Natural killer cell (primary cell): ENCODE results near the gene USP24. TPM values are rescaled to one million over a fixed set of nuclear protein-coding genes. Genes with fewer than 3 reads are reported as not detected.
"Not testable (repeated sequence)": the region's sequence is repeated elsewhere in the genome, so short reads cannot be mapped to it uniquely, and the experiment has no call there.

ENCODE experiments used
- ATAC-seq, 3 donors: fragments of 150-1000 bp in 2 of 3; fragments of 200-7000 bp in 1 of 3; cut with Tn5 transposase; 1 replicate in 1 of 3; 2 replicates in 2 of 3; pipeline ENCODE4 v1.10.0; 2021; ENCODE audit warnings: mild to moderate bottlenecking in 2 of 3, moderate library complexity in 2 of 3
- DNase-seq, 2 donors: peaks; one replicate each; pipeline versions ENCODE4 v3.0.0 to v3.0.0-alpha.2; 2013 to 2021; ENCODE audit warnings: mixed read lengths in 1 of 2
- H3K27ac ChIP-seq: one replicate; pipeline ENCODE4 v1.5.1; 2013; ENCODE audit warnings: mild to moderate bottlenecking, low read length
- H3K27me3 ChIP-seq: one replicate; pipeline ENCODE4 v1.6.1; 2013; ENCODE audit warnings: low read length; ENCODE audit not compliant: control insufficient read depth, insufficient read depth
- H3K36me3 ChIP-seq: one replicate; pipeline ENCODE4 v1.6.1; 2013; ENCODE audit warnings: low read length; ENCODE audit not compliant: control insufficient read depth, insufficient read depth
- H3K4me1 ChIP-seq: one replicate; pipeline ENCODE4 v1.6.1; 2013; ENCODE audit warnings: low read length; ENCODE audit not compliant: control insufficient read depth, insufficient read depth
- H3K4me3 ChIP-seq: one replicate; pipeline ENCODE4 v1.5.1; 2013; ENCODE audit warnings: low read length
- H3K9me3 ChIP-seq: one replicate; pipeline ENCODE4 v1.6.1; 2013; ENCODE audit warnings: low read length; ENCODE audit not compliant: control insufficient read depth, insufficient read depth
- H3K27ac Mint-ChIP-seq, 2 donors: one replicate each; pipeline ENCODE4 v1.8.0; 2022; ENCODE audit warnings: mild to moderate bottlenecking in 2 of 2, mixed read lengths in 2 of 2, moderate library complexity in 1 of 2
- H3K27me3 Mint-ChIP-seq, 2 donors: one replicate each; pipeline ENCODE4 v1.8.0; 2022; ENCODE audit warnings: low read depth in 2 of 2, mixed read lengths in 2 of 2
- H3K36me3 Mint-ChIP-seq: one replicate; pipeline ENCODE4 v1.8.0; 2022; ENCODE audit warnings: mixed read lengths
- H3K4me1 Mint-ChIP-seq, 2 donors: one replicate each; pipeline ENCODE4 v1.8.0; 2022; ENCODE audit warnings: mixed read lengths in 2 of 2
- H3K4me3 Mint-ChIP-seq: one replicate; pipeline ENCODE4 v1.8.0; 2022; ENCODE audit warnings: mild to moderate bottlenecking, moderate library complexity, mixed read lengths
- H3K9me3 Mint-ChIP-seq, 2 donors: one replicate each; pipeline ENCODE4 v1.8.0; 2022; ENCODE audit warnings: mixed read lengths in 2 of 2
- CTCF ChIP-seq: fragments of 200-600 bp; IDR thresholded peaks from one replicate; pipeline ENCODE4 v1.8.0; 2022; ENCODE audit warnings: antibody characterized with exemption
- WGBS: methylation state at CpG from one replicate; pipeline ENCODE4 v1.1.7; 2013; ENCODE audit warnings: missing lambda C conversion rate; ENCODE audit not compliant: insufficient coverage; 5-methylcytosine and 5-hydroxymethylcytosine counted together
- intact Hi-C: fragments of 100-400 bp; cut with micrococcal nuclease; formaldehyde crosslinking; loops from one replicate; pipeline ENCODE4 v1.14.2; 2022
- total RNA-seq, 4 donors: library from RNA; stranded (reverse); fragments of 120-200 nt in 1 of 4; gene quantifications; one replicate each; pipeline versions ENCODE4 v1.2.3 to v1.2.4, GENCODE V29; 2013 to 2022

USP24 gene
- total RNA-seq, 3 donors from 2014 or later (not counting 1 experiment from before 2014, with no cell fraction given) = 155 TPM

GRCh38 chr1:55203064-55203463 lies 12.1 kb downstream of the USP24 start:
- peak in 1 of 3 donors; percentile 44 for ATAC-seq
- intact Hi-C loops = no loop called here
- H3K4me3 Mint-ChIP-seq = no peak overlapping the region

GRCh38 chr1:55200667-55201066 lies 14.5 kb downstream of the USP24 start:
- H3K4me3 Mint-ChIP-seq = peak overlapping the region; percentile 14
- peak overlapping the region; percentile 72 to 79 for H3K27ac Mint-ChIP-seq

More at GRCh38 chr1:55203064-55203463, 12.1 kb downstream of the USP24 start:
- WGBS = no CpG with 5 or more reads among the region's 2 CpGs
- Histone ChIP-seq H3K4me3 (no peak overlapping the region), H3K27me3 (no peaks in the 10 kb centered on the region), H3K27ac (no peak overlapping the region), H3K9me3 (no peaks in the 10 kb centered on the region), H3K36me3 (peaks cover 11% of the 10 kb centered on the region), H3K4me1 (peaks cover 9% of the 10 kb centered on the region)
- Mint-ChIP-seq H3K27me3 (no peaks in the 10 kb centered on the region), H3K27ac (peak overlapping the region; percentile 58 to 68), H3K9me3 (no peaks in the 10 kb centered on the region), H3K36me3 (no peaks in the 10 kb centered on the region), H3K4me1 (peaks cover 54 to 68% of the 10 kb centered on the region in 2 donors)
- DNase-seq = no peak
- TF ChIP-seq CTCF = no peak

GRCh38 chr1:55199735-55200134 lies 15.4 kb downstream of the USP24 start:
- ATAC-seq, H3K27me3 Mint-ChIP-seq, H3K9me3 ChIP-seq, DNase-seq, H3K27ac ChIP-seq, H3K27me3 ChIP-seq, intact Hi-C loops, H3K4me3 ChIP-seq, H3K4me3 Mint-ChIP-seq, H3K9me3 Mint-ChIP-seq, H3K36me3 Mint-ChIP-seq: not testable (repeated sequence)
- peaks cover 74 to 82% of the 10 kb centered on the region in 2 donors for H3K4me1 Mint-ChIP-seq
- H3K27ac Mint-ChIP-seq = peak overlapping the region; percentile 10 to 34
- peaks cover 12% of the 10 kb centered on the region for H3K4me1 ChIP-seq
- H3K36me3 ChIP-seq = peaks cover 11% of the 10 kb centered on the region
- whole genome bisulfite sequencing = 91% methylated on average over 5 of the region's 9 CpGs

More at GRCh38 chr1:55200667-55201066, 14.5 kb downstream of the USP24 start:
- Histone ChIP-seq H3K27ac (no peak overlapping the region), H3K4me3 (no peak overlapping the region), H3K4me1 (peaks cover 9% of the 10 kb centered on the region), H3K27me3 (no peaks in the 10 kb centered on the region), H3K36me3 (peaks cover 11% of the 10 kb centered on the region), H3K9me3 (no peaks in the 10 kb centered on the region)
- DNase-seq = no peak
- H3K36me3 Mint-ChIP-seq = no peaks in the 10 kb centered on the region
- TF ChIP-seq CTCF = no peak
- no CpG with 5 or more reads among the region's 2 CpGs for WGBS
- ATAC-seq = no peak
- no peaks in the 10 kb centered on the region for H3K9me3 Mint-ChIP-seq
- H3K27me3 Mint-ChIP-seq = no peaks in the 10 kb centered on the region
- intact Hi-C loops = no loop called here
- peaks cover 71 to 79% of the 10 kb centered on the region in 2 donors for H3K4me1 Mint-ChIP-seq

GRCh38 chr1:55198044-55198443 lies 17.1 kb downstream of the USP24 start:
- Histone ChIP-seq H3K27ac (no peak overlapping the region), H3K4me3 (no peak overlapping the region), H3K36me3 (peaks cover 10% of the 10 kb centered on the region), H3K9me3 (no peaks in the 10 kb centered on the region), H3K27me3 (no peaks in the 10 kb centered on the region), H3K4me1 (peaks cover 12% of the 10 kb centered on the region)
- no peaks in the 10 kb centered on the region for H3K36me3 Mint-ChIP-seq
- no peaks in the 10 kb centered on the region for H3K27me3 Mint-ChIP-seq
- peaks cover 84 to 91% of the 10 kb centered on the region in 2 donors for H3K4me1 Mint-ChIP-seq
- no peak for TF ChIP-seq CTCF
- H3K9me3 Mint-ChIP-seq = no peaks in the 10 kb centered on the region
- ATAC-seq = no peak
- peak overlapping the region; percentile 50 to 82 for H3K27ac Mint-ChIP-seq
- WGBS = 96% methylated on average over 4 of the region's 4 CpGs
- no peak for DNase-seq
- H3K4me3 Mint-ChIP-seq = no peak overlapping the region
- intact Hi-C loops = no loop called here
